NCI-H2107 treated with DMSO at 0.1 percent for 48 hours (cell line): Measurements from ENCODE around the gene HPCAL1.

ENCODE experiments used
- DNase-seq: peaks from one replicate; lab custom pipeline; 2025; ENCODE audit not compliant: unreplicated experiment; lab: John Stamatoyannopoulos, UW

Gene HPCAL1

GRCh38 chr2:10382354-10383061, 79.8 kb downstream of the HPCAL1 start:
- peak; percentile 27 for DNase-seq

- no peak for DNase-seq
These were observed 81.4 kb downstream of the HPCAL1 start for GRCh38 chr2:10383960-10384734.

GRCh38 chr2:10385501-10385900, 82.8 kb downstream of the HPCAL1 start:
- DNase-seq = no peak

GRCh38 chr2:10385933-10386773, 83.4 kb downstream of the HPCAL1 start:
- no peak for DNase-seq

GRCh38 chr2:10387033-10387432, 84.3 kb downstream of the HPCAL1 start:
- DNase-seq = no peak

GRCh38 chr2:10388954-10389560, 86.4 kb downstream of the HPCAL1 start:
- DNase-seq = no peak

GRCh38 chr2:10389573-10389972, 86.9 kb downstream of the HPCAL1 start:
- no peak for DNase-seq

- no peak for DNase-seq
These were observed 87.7 kb downstream of the HPCAL1 start for GRCh38 chr2:10390369-10390801.

- no peak for DNase-seq
These were observed 89.4 kb downstream of the HPCAL1 start for GRCh38 chr2:10392100-10392499.

- no peak for DNase-seq
These were observed 89.8 kb downstream of the HPCAL1 start for GRCh38 chr2:10392548-10392947.

- DNase-seq = no peak
These were observed 90.4 kb downstream of the HPCAL1 start for GRCh38 chr2:10392951-10393639.

- no peak for DNase-seq
These were observed 90.9 kb downstream of the HPCAL1 start for GRCh38 chr2:10393640-10393982.

GRCh38 chr2:10395893-10396292, 93.2 kb downstream of the HPCAL1 start:
- DNase-seq = no peak

GRCh38 chr2:10396464-10396863, 93.8 kb downstream of the HPCAL1 start:
- no peak for DNase-seq

GRCh38 chr2:10397297-10397875, 94.7 kb downstream of the HPCAL1 start:
- DNase-seq = no peak

GRCh38 chr2:10397878-10398277, 95.2 kb downstream of the HPCAL1 start:
- DNase-seq = no peak

- DNase-seq = no peak
These were observed 95.8 kb downstream of the HPCAL1 start for GRCh38 chr2:10398496-10398895.

- no peak for DNase-seq
These were observed 96.7 kb downstream of the HPCAL1 start for GRCh38 chr2:10399358-10399757.

GRCh38 chr2:10400002-10400401, 97.3 kb downstream of the HPCAL1 start:
- no peak for DNase-seq

- DNase-seq = no peak
These were observed 97.9 kb downstream of the HPCAL1 start for GRCh38 chr2:10400568-10400977.
